HG03342 (cell line): ENCODE data around the gene APOM.

ENCODE experiments used
- ATAC-seq: cut with Tn5 transposase; IDR thresholded peaks from one replicate; pipeline ENCODE4 v1.9.1; 2021; ENCODE audit warnings: mild to moderate bottlenecking, moderate library complexity; ENCODE audit not compliant: unreplicated experiment

APOM gene

DNA sequence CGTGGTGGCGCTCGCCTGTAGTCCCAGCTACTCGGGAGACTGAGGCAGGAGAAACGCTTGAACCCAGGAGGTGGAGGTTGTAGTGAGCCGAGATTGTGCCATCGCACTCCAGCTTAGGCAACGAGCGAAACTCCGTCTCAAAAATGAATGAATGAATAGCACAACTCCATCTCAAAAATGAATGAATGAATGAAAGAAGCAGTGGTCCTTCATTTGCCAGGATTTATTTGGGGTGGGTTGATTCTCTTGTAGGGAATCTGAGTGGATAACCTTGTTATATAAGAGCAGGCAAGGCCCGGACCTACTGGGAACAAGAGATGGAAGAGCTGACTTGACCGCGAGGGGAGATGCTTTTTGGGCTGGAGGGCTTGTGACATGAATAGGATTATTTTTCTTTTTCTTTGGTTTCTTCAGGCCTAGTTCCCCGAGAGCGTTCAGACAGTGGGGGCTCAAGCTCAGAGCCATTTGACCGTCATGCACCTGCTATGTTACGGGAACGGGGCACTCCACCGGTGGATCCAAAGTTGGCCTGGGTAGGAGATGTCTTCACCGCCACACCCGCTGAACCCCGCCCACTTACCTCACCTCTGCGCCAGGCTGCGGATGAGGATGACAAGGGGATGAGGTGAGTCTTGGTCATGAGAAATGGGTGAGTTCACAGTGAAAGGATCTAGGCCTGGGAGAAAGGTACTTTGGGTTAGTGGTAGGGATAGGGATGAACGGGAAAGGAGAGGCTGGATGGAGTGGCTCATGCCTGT is 25.3 kb upstream of the APOM start:
- ATAC-seq, result no peak

- ATAC-seq, result no peak
Measured at GRCh38 chr6:31631209-31631608, 24.5 kb upstream of the APOM start.

DNA sequence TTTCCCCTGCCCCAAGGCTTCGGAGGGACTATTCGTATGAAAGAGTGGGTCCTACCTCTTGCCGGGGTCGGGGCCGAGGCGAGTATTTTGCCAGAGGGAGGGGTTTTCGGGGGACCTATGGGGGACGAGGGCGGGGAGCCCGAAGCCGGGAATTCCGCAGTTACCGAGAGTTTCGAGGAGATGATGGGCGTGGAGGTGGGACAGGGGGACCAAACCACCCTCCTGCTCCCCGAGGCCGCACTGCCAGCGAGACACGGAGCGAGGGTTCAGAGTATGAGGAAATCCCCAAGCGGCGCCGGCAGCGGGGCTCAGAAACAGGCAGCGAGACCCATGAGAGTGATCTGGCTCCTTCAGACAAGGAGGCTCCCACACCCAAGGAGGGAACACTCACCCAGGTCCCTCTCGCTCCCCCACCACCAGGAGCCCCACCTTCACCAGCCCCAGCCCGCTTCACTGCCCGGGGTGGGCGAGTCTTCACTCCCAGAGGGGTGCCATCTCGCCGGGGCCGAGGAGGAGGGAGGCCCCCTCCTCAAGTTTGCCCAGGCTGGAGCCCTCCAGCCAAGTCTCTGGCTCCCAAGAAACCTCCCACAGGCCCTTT is 23.9 kb upstream of the APOM start:
- ATAC-seq, result no peak

GRCh38 chr6:31632279-31632946 is 23.3 kb upstream of the APOM start:
- no peak for ATAC-seq

GRCh38 chr6:31633447-31633846 is 22.2 kb upstream of the APOM start:
- ATAC-seq, result no peak

- no peak for ATAC-seq
Measured at GRCh38 chr6:31634131-31634530, 21.6 kb upstream of the APOM start.

DNA sequence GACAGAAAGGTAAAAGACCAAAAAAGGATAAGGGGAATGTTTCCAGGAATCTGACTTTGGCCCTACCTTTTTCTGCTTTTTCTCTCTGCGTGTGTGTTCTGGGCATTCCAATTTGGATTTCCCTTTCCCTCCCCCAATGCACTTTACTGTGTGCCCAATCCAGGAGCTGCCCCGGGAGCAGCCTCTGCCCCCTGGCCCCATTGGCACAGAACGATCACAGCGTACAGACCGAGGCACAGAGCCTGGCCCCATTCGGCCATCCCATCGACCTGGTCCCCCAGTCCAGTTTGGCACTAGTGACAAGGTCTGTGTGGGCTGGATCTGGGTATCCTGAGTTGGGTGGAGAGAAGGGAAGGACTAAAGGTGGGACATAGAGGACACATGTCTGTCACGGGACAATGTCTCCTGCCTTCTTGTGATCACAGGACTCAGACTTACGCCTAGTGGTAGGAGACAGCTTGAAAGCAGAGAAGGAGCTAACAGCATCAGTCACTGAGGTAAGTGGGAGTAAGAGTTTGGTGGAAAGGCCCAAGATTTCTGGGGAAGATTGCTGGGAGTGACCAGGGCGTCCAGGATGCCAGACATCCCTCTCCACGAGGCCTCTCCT is 20.6 kb upstream of the APOM start:
- no peak for ATAC-seq

- no peak for ATAC-seq
Measured at GRCh38 chr6:31636698-31637596, 18.7 kb upstream of the APOM start.

DNA sequence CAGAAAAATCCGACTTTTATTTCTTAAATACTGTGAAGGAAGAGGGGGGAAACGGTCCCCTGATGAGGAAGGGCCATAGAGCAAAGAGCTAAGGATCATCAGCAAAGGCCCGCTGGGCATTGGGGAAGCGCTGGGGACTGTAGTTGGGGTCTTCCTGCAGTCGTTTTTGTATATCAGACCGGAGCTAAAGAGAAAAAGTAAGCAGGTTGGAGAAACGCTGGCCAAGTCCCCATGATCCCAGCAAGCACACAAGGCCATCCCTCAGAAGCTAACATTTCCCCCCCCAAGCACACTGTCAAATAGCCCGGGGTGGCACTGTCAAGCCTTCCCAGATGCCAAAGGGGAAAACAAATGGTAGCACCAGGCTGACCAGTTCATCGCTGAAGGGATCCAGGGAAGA is 16.7 kb upstream of the APOM start:
- no peak for ATAC-seq

DNA sequence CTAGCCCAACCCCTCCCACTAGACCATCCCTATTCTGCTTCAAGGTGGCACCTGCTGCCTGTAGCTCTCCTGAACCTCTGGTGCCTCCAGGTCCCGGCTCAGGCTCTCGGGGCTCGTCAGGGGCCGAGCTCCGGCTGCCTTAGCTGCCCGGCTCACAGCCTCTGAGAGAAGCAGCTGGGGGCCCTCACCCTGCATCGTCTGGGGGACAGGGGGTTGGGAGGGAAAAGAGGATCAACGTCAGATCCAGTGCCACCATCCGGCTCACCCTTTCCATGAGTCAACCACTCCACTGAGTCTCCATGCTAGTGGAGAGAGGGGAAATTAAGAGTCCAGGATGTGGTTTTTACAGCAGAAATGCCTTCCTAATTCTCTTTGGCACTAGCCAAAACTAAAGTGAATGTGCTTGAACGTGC is 16.2 kb upstream of the APOM start:
- ATAC-seq, result no peak

DNA sequence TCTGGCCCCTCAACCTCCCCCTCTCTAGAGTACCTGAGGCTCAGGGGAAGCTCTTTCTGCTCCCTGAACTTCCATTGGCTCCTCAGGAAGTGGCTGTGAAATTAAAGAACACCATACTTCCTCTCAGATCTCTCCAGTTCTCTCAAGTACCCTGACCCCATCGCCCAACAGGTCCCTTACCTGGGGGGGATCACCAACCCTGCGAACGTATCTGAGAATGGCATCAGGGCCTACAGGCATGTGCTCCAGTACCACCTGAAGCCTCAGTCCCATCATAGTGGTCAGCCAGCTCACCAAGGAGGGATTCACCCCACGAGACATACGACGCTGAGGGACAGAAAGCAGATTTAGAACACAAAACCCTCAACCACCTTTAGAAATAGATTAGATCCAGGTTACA is 15.1 kb upstream of the APOM start:
- no peak for ATAC-seq

- no peak for ATAC-seq
Measured at GRCh38 chr6:31641370-31641769, 14.3 kb upstream of the APOM start.

DNA sequence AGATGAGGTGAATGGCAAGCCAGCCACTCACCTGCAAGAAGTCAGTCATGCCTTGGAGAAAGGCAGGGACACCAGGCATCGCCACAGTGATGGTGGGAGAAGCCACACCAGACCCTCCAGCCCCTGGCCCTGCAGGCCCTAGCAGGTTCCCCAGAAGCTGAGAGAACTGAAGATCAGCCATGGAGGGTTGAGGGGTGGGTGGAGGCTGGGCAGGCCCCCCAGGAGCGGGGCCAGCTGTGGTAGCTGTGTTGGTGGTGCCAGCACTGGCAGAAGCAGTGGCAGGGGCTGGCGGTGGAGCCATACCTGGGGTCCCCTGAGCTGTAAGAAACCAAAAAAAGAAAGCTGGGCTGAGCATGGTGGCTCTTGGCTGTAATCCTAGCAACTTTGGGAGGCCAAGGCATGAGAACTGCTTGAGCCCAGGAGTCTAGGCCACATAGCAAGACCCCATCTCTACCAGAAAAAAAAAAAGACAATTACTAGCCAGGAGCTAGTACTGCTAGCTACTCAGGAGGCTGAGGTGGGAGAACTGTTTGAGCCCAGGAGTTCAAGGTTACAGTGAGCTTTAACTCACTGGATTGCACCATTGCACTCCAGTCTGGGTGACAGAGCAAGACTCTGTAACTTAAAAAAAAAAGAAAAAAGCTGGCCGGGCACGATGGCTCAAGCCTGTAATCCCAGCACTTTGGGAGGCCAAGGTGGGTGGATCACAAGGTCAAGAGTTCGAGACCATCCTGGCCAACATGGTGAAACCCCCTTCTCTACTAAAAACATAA is 12.7 kb upstream of the APOM start:
- no peak for ATAC-seq

GRCh38 chr6:31643818-31644454 is 11.8 kb upstream of the APOM start:
- no peak for ATAC-seq

DNA sequence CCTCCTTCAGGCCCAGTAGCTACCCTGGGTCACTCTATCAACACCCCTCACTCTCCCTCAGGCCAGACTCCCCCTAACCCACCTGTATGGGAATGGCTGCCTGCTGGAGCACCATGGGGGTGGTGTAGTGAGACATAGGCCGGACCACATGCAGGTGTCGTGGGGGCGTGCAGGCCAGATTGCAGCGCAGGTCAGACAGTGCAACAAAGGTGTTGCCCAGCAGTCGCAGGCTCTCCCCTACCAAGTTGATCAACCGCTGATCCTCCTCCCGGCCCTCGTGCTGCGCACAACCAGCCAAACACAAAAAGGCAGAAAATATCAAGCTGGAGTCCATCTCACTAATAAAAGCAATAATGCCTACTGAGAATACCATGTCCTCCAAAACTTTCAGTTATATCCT is 10.4 kb upstream of the APOM start:
- no peak for ATAC-seq

- no peak for ATAC-seq
Measured at GRCh38 chr6:31651602-31652191, 4.0 kb upstream of the APOM start.

GRCh38 chr6:31652925-31653724 is 2.6 kb upstream of the APOM start:
- ATAC-seq, result peak; percentile 60

GRCh38 chr6:31654574-31655348 is 933 bp upstream of the APOM start:
- ATAC-seq, result no peak
